Motor neuron (in vitro differentiated cells): ENCODE data around the gene SLC25A41. TPM values are rescaled to one million over a fixed set of nuclear protein-coding genes. Genes with fewer than 3 reads are reported as not detected.
A peak's percentile ranks its signal among the peaks of the same experiment; 100 is the strongest.

Experiments
- ATAC-seq, 8 experiments: fragments of 200-7000 bp; cut with Tn5 transposase; replicated peaks in 6 of 8; 2 replicates each; pipeline ENCODE4 v1.8.0; 2021; ENCODE audit warnings: mild to moderate bottlenecking in 8 of 8, moderate library complexity in 8 of 8
- H3K27ac ChIP-seq, 2 donors: fragments of 250-450 bp; sonication (Bioruptor Pico); 2 replicates each; pipeline ENCODE4 v1.9.0; 2021; ENCODE audit warnings: antibody characterized with exemption in 2 of 2, mild to moderate bottlenecking in 2 of 2, moderate library complexity in 1 of 2
- H3K4me1 ChIP-seq, 2 donors: fragments of 250-450 bp; sonication (Bioruptor Pico); replicated peaks in 1 of 2; 2 replicates each; pipeline ENCODE4 v1.6.1; 2021; ENCODE audit warnings: antibody characterized with exemption in 2 of 2, mild to moderate bottlenecking in 2 of 2, moderate library complexity in 1 of 2
- H3K4me3 ChIP-seq, 5 donors: fragments of 250-450 bp; sonication (Bioruptor Pico); 2 replicates each; pipeline ENCODE4 v1.9.0; 2021; ENCODE audit warnings: antibody characterized with exemption in 5 of 5, mild to moderate bottlenecking in 5 of 5, moderate library complexity in 4 of 5
- WGBS, 10 experiments: fragments of 450-650 bp; shearing (Covaris generic); methylation state at CpG; one replicate each; pipeline ENCODE4 v1.0.0; 2022; 5-methylcytosine and 5-hydroxymethylcytosine counted together
- in situ Hi-C, 9 experiments: fragments of 400-800 bp; cut with MboI; loops; one replicate each; pipeline ENCODE4 v1.15.0; 2021; ENCODE audit warnings: low sequenced_read_pairs in 9 of 9, low pct_unique_long_range_greater_than_20kb in 2 of 9; ENCODE audit not compliant: unreplicated experiment in 9 of 9
- total RNA-seq, 8 experiments: library from RNA; unstranded; fragments of 300-600 nt; gene quantifications; 2 replicates each; pipeline versions ENCODE4 v1.2.3 to v1.2.4, GENCODE V29; 2022

The SLC25A41 gene
- total RNA-seq, 8 experiments from 2014 or later: 0.29 to 0.76 (median 0.49) TPM; not detected in 2

GRCh38 chr19:6417713-6418561, 15.6 kb downstream of the SLC25A41 start:
- peak in 7 of 8 experiments; percentile 25 to 62 (median 39) for ATAC-seq
- WGBS, 10 experiments: 40 to 95% (median 84%) methylated on average over 1 to 5 of the region's 33 CpGs; no CpG with 5 or more reads in 7 of the 10 experiments

DNA sequence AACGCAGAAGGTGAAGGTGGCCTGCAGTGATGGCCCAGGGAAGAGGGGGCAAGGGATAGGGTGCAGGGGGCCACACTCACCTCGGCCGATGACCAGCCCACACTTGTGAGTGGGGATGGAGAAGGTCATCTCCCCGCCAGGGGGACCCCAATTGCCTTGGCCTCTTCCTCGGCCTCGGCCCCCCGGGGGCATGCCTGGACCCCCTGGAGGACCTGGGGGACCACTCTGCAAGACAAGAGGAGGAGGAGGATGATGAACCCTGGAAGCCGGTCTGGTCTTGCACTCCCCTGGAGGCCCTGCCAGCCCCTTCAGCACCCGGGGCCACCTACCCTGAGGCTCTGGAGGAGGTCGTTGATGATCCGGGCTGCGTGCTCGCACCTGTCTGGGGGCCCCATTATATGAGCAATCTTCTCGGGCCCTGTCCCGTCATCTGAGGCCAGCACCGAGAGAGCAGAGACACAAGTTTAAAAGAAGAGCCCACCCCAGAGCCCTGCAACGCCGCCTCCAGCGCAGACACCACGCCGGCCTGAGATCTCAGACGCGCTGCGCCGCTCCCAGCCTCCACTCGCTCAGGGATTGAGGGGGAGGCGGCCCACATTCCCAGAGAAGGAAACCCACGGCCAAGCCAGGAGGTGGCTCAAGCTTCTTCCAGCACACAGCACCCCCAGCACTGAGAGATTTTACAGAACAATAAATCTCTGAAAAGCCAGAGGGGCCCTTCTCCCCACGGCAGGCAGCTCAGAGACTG, 16.7 kb downstream of the SLC25A41 start:
- in situ Hi-C loops: no loop called here

More at GRCh38 chr19:6417713-6418561, 15.6 kb downstream of the SLC25A41 start:
- no peak overlapping the region for H3K4me3 ChIP-seq
- in situ Hi-C loops: no loop called here
- peaks cover 2 to 5% of the 10 kb centered on the region in 2 donors for H3K4me1 ChIP-seq
- H3K27ac ChIP-seq: no peak overlapping the region

GRCh38 chr19:6415591-6416190, 17.9 kb downstream of the SLC25A41 start:
- Histone ChIP-seq H3K4me3 (no peak overlapping the region), H3K4me1 (no peaks in the 10 kb centered on the region), H3K27ac (no peak overlapping the region)
- WGBS, 10 experiments: 100% methylated on average over 1 to 3 of the region's 32 CpGs; no CpG with 5 or more reads in 8 of the 10 experiments
- in situ Hi-C loops: no loop called here
- ATAC-seq: peak in 3 of 8 experiments; percentile 1 to 5 (median 4)

More for the DNA sequence above, 16.7 kb downstream of the SLC25A41 start:
- ATAC-seq: no peak
- H3K27ac ChIP-seq: no peak overlapping the region
- H3K4me3 ChIP-seq: no peak overlapping the region
- H3K4me1 ChIP-seq: no peaks in the 10 kb centered on the region
- 87 to 100% (median 100%) methylated on average over 2 to 9 of the region's 29 CpGs; no CpG with 5 or more reads in 5 of the 10 experiments for WGBS, 10 experiments

DNA sequence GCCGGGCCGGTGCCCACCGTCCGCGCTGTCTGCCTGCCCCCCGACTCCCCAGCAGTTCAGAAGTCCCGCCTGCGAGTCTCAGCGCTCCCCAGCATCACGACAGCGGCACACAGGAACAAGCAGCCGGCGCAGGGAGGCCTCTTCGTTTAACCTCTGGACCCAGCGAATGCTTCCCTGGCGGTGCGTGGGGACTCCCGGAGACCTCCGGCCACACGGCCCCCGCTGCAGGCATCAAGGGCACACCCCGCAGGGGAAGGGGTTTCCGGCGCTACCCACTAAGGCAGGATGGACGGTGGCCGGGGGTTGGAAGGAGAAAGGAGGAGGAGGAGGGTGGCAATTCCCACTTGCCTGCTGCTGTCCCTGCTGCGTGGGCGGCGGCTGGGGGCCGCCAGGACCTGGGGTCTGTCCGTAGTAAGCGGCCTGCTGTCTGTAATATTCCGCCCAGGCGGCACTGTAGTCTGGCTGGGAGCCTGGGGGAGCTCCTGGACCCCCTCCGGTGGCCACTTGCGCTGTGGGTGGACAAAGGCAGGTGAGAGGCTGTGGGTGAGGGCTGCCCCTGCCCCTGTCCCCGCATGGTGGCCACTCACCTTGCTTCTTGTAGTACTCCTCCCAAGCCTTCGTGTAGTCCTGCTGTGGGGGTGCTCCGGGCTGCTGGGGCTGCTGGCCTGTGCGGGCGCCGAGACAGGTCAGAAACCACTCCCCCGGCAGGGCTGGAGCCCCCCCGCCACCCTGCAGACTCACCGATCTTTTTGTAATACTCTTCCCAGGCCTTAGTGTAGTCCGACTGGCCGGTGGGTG, 18.6 kb downstream of the SLC25A41 start:
- peak in 3 of 8 experiments; percentile 9 to 15 (median 11) for ATAC-seq
- in situ Hi-C loops: no loop called here
- WGBS, 10 experiments: 88 to 100% (median 95%) methylated on average over 3 to 12 of the region's 47 CpGs; no CpG with 5 or more reads in 5 of the 10 experiments
- H3K4me1 ChIP-seq: no peaks in the 10 kb centered on the region
- H3K27ac ChIP-seq: no peak overlapping the region
- H3K4me3 ChIP-seq: no peak overlapping the region

DNA sequence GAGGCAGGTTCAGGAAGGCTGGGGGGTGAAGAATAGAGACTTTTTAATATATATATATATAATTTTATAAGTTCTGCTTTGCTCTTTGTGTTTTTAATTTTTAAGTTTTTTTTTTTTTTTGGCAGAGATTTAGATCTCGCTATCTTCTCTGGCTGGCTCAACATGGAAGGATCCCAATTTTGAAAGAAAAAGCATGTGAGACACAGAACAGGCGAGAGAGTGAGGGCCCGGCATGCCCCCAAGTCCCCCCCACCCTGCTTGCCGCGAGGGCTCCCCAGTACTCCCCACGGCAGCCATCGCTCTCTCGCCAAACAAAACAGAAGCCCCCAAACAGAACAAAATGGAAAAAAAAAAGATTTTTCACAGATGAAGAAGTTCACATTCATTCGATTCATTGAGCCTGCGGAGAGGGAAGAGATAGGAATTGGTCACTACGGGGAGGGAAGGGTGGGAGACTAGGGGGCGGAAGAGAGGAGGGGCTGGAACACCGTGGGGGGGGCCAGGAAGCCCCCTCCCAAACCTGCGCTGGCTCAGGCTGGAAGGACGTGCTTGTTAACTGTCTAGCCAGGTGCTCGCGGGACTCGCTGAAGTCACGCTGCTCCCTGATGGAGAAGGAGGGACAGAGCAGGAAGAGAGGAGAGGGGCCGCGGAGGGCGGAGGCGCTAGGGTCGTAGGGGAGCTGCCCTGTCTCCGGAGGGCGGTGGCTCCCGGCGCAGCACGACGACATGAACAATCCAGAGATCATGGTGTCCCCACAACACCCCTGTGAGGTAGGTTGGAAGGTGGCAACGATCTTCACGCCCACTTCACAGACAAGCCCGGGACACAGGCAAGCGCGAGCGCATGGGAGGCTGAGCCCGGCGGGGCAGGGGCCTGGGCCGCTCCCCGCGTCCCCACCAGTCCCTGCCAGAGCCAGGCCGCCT, 19.6 kb downstream of the SLC25A41 start:
- WGBS, 10 experiments: 75 to 100% (median 83%) methylated on average over 1 to 16 of the region's 42 CpGs; no CpG with 5 or more reads in 3 of the 10 experiments
- no peak for ATAC-seq

GRCh38 chr19:6413291-6413690, 20.3 kb downstream of the SLC25A41 start:
- WGBS, 10 experiments: 63 to 100% (median 88%) methylated on average over 1 to 8 of the region's 10 CpGs
- Histone ChIP-seq H3K27ac (no peak overlapping the region), H3K4me3 (no peak overlapping the region), H3K4me1 (no peaks in the 10 kb centered on the region)
- in situ Hi-C loops: no loop called here
- no peak for ATAC-seq

More for the DNA sequence above, 19.6 kb downstream of the SLC25A41 start:
- H3K4me3 ChIP-seq: no peak overlapping the region
- in situ Hi-C loops: no loop called here
- H3K27ac ChIP-seq: no peak overlapping the region
- no peaks in the 10 kb centered on the region for H3K4me1 ChIP-seq

- WGBS, 10 experiments: 57 to 100% (median 77%) methylated on average over 1 to 8 of the region's 15 CpGs; no CpG with 5 or more reads in 4 of the 10 experiments
- H3K27ac ChIP-seq: no peak overlapping the region
- no peaks in the 10 kb centered on the region for H3K4me1 ChIP-seq
- H3K4me3 ChIP-seq: no peak overlapping the region
- peak; percentile 54 to 71 (median 62) for ATAC-seq
- in situ Hi-C loops: no loop called here
These were observed 21.0 kb downstream of the SLC25A41 start for GRCh38 chr19:6412447-6413091.

DNA sequence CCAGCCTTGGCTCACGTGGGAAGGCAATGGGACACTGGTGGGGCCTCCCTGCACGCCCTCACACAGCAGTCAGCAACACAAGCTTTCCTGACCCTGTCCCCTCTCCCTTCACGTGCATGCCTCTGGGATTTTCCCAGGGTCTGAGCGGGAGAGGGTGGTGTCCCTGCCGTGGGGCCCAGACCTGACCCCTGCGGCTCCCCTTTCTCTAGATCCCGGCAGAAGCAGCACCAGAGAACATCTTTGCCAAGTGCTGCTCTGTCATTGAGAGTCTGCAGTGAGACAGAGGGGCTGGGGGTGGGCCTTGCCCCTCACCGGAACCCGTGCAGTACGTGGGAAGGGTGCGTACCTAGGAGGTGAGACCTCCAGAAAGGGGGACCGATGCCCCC, 21.5 kb downstream of the SLC25A41 start:
- WGBS, 10 experiments: 0 to 100% (median 43%) methylated on average over 1 to 4 of the region's 12 CpGs; no CpG with 5 or more reads in 7 of the 10 experiments
- no peaks in the 10 kb centered on the region for H3K4me1 ChIP-seq
- in situ Hi-C loops: no loop called here
- H3K4me3 ChIP-seq: no peak overlapping the region
- peak overlapping the region in 1 of 2 donors; percentile 24 for H3K27ac ChIP-seq
- peak; percentile 13 to 50 (median 30) for ATAC-seq

- Histone ChIP-seq H3K27ac (no peak overlapping the region), H3K4me3 (no peak overlapping the region), H3K4me1 (no peaks in the 10 kb centered on the region)
- 90 to 100% (median 100%) methylated on average over 1 to 6 of the region's 6 CpGs; no CpG with 5 or more reads in 2 of the 10 experiments for WGBS, 10 experiments
- ATAC-seq: no peak
- in situ Hi-C loops: no loop called here
These were observed 24.2 kb downstream of the SLC25A41 start for GRCh38 chr19:6409346-6409745.

DNA sequence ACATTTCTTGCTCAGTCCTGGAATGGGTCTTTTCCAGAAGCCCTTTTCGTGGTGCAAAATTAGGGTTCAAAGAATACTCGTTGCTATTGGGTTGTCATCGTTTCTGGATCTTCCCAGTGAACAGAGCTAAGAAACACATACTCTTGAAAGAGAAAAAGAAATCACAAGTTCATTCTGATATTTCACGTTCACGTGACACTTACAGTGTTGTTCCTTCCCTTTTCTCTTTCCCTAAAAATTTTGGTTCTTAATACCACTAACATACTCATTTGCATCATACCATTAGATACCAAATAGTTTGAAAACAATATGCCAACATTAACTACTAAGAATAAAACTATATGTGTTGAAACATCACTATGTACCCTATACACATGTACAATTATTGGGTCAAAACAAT, 27.2 kb downstream of the SLC25A41 start:
- whole genome bisulfite sequencing, 10 experiments: 34 to 96% (median 91%) methylated on average over 3 to 5 of the region's 5 CpGs; no CpG with 5 or more reads in 1 of the 10 experiments
- in situ Hi-C loops: no loop called here
- Histone ChIP-seq H3K27ac (no peak overlapping the region), H3K4me1 (peaks cover 14 to 17% of the 10 kb centered on the region in 2 donors), H3K4me3 (no peak overlapping the region)
- ATAC-seq: no peak
